ENCODE results near the gene HMGB1.
"Not testable (repeated sequence)": the region's sequence is repeated elsewhere in the genome, so short reads cannot be mapped to it uniquely, and the experiment has no call there.

Gene HMGB1

DNA sequence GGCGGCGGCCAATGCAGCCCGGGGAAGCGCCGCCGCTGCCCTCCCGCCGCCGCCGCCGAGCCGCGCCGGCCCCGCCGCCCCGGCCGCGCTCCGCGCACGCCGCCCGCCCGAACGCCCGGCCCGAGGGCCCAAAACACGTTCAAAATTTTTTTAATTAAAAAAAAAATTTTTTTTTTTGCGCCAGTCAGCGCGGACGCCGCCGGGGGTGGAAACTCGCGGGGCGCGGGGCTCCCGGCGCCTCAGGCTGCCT is 468 bp downstream of the HMGB1 start:
- no peak for DNase-seq

DNA sequence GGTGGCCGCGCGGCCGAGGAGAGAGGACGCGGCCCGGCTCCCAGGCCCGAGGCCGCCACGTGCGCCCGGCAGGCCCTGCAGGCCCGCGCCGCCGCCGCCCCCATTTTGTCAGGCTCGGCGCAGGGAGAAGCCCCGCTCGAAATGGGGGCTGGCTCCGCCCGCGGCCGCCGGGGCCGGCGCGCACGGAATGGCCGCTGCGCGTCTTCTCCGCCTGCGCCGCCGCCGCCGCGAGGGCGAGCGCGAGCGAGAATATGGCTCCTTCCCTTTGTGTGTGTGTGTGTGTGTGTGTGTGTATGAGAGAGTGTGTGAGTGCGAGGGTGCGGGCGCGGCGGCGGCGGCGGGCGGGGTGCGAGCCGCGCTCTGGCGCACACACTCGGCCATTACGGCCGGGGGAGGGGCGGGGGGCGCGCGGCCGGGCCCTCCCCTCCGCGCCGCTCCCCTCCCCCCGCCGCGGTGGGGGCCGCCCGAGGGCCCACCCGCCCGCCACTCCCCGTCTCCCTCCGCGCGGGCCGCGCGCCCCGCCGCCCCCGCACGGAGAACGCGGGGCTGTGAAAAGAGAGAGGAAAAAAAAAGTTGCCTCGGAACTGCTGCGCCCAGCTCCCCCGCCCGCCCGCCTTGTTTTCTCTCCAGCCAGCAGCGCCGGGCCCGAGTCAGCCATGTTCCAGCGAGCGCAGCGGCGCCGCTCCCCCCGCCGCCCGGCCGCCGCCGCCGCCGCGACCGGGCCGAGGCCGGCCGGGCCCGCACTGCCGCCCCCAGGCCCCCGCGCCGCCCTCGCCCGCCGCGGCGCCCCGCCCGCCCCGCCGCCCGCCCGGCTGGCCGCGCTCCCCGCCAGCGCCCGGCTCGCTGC is 1.0 kb downstream of the HMGB1 start:
- peak; percentile 66 to 82 for DNase-seq

DNA sequence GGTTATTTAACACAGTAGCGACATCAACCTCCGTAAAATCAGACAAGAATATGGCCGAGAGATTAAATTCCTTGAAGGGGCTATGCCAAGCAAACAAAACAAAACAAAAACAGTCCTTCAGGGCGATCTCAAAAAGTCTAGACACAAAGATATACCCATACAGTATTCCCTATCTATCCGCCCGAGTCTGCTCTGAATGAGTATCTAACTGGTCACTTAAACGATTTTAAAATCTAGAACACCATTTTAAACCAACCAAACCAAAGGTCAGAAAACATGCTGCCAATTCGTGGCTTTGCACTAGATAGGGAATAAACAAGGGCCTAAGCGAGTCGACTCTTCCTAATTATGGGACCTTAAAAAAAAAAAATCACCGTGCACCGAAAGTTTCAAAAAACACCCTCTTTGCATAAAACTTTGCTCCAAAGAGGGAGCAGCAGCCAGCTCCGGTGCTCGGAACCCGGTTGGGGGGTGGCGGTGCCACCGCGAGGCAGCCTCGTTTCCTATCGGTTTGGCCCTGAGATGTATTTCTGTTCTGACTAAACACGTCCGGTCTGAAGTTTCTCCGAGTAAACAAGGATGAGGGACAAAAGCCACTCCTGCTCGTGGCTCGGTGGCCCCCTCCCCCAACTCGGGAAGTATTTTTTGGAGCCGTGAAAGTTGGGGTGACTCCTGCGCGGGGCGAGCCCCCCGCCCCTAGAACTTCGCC is 1.8 kb downstream of the HMGB1 start:
- DNase-seq, result peak; percentile 25 to 47

DNA sequence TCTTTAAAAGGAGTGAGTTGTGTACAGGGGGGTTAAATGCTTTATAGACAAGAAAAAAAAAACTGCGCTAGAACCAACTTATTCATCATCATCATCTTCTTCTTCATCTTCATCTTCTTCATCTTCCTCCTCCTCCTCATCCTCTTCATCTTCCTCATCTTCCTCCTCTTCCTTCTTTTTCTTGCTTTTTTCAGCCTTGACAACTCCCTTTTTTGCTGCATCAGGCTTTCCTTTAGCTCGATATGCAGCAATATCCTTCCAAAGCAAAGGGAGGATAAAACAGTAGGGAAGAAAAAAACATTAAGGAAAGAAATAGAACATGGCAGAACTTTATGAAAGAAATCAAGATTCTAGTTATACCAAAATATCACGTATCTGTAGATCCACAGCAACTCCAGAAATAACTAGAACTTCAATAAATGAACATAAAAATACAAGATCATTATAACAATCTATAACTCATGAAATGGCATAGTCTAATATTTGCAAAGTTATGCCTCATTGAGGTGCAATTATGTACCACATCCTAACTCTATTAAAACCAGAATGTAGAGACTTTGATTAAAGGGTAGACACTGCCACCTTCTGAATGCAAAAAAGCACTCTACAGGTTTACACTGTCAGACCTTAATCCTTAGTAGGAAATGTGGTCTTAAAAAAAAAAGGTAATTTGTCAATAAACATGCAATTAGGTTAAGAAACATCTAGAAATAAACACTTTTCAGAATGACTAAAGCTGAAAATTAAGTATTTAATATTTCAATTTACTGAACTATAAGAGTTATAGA is 4.3 kb downstream of the HMGB1 start:
- peak; percentile 13 to 29 for DNase-seq

GRCh38 chr13:30457306-30457891 is 8.3 kb downstream of the HMGB1 start:
- DNase-seq, result no peak

GRCh38 chr13:30456290-30456689 is 9.4 kb downstream of the HMGB1 start:
- no peak for DNase-seq

DNA sequence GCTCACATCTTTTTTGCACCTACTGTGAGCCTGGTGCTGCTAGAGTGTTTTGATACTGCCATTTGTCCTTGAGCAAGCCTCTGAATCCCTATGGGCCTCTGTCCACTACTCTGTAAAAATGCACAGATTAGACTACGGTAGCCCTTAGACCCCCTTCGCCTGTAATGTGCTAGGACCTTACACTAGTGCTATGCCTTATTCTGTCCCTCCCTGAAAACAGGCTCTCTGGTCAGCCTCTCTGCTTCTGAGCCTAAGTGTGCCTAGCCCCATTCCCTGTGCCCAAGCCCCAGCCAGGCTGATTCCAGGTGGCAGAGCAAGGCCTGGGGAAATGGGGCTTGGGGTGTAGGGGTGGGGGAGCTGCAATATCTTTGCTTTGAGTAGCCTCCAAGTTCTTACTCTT is 10.7 kb downstream of the HMGB1 start:
- DNase-seq, result no peak

DNA sequence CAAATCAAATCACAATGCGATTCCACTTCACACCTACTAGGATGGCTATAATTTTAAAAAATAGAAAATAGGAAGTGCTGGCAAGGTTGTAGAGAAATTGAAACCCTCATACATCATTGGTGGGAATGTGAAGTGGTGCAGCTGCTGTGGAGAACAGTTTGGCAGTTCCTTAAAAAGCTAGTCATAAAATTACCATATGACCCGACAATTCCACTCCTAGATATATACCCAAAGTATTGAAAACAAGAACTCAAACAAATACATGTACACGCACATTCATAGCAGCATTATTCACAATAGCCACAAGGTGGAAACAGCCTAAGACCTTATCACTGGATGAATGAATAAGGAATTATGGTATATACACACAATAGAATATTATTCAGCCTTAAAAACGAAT is 12.0 kb downstream of the HMGB1 start:
- DNase-seq, result peak; percentile 22 to 41

DNA sequence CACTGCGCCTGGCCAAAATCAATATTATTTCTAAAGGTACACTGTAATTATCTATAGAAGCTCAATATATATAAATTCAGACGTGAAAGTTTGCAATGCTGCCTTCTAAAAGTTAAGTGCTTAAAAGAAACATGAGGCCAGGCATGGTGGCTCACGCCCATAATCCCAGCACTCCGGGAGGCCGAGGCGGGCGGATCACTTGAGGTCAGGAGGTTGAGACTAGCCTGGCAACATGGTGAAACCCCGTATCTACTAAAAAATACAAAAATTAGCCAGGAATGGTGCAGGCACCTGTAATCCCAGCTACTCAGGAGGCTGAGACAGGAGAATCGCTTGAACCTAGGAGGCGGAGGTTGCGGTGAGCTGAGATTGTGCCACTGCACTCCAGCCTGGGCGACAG is 14.3 kb downstream of the HMGB1 start:
- DNase-seq, result not testable (repeated sequence)

GRCh38 chr13:30450066-30450465 is 15.7 kb downstream of the HMGB1 start:
- DNase-seq, result no peak

DNA sequence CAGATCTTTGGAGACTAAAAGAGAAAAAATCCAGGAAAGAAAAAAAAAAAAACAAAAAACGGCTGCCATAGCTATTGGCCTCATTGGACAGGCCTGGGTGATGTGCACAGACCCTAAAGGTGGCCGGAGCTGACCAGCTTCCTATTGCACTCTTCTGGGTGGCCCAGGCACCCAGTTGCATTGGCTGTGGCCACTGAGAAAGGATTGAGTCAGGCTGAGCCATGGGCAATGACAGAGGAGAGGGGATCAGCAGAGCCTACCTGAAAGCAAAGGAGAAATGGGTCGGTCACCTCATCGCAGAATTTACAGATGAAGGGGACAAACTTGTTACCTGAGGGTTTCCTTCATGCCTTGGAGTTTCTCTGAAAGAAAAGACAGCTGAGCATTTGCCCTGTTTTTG is 17.3 kb downstream of the HMGB1 start:
- DNase-seq, result no peak

DNA sequence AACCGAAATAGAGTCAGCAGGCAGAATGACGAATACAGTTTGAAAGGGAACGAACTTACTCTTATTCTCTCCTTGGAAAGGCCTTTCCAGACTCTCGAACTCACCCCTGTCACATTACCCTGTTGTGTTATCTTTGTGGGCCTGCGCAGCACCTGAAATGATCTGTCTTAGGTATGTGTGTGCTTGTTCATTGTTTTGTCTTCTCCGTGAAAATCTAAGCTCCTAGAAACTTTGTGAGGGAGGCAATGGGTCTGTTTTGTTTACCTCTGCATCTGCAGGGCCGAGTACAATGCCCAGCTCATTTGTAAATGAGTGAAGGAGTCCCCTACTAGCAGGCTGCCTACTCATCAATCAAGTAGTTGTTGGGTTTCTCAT is 19.6 kb downstream of the HMGB1 start:
- no peak for DNase-seq

DNA sequence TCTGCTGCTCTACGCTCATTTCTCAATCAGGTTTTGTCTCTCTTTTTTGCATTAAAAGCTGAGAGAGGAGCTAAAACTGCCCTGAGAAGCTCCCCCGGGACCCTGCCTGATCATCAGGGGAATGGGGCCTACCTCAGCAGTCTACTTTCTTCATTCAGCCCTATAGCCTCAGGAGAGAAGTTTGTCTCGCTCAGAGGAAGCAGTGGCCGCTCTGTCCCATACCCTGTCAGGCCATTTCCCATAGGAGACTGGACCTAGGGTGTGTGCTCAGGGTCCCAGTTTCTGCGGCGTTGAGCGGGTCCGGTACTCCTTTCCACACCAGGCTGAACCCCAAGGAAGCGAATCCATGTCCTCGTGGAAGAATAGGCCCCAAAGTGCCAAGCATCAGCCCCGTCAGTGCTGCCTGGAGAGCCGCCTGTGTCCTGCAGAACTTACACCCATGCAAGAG is 21.8 kb downstream of the HMGB1 start:
- DNase-seq, result no peak

DNA sequence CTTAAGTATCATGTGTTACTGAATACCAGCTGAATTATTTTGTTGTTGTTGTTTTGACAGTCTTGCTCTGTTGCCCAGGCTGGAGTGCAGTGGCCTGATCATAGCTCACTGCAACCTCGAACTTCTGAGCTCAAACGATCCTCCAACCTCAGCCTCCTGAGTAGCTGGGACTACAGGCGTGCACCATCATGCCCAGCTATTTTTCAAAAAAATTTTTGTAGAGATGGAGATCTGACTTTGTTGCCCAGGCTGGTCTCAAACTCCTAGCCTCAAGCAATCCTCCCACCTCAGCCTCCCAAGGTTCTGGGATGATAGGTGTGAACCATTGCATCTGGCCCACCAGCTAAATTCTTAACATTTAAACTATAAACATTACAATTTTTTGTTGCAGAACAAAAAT is 22.2 kb downstream of the HMGB1 start:
- not testable (repeated sequence) for DNase-seq

GRCh38 chr13:30442926-30443325 is 22.8 kb downstream of the HMGB1 start:
- no peak for DNase-seq

DNA sequence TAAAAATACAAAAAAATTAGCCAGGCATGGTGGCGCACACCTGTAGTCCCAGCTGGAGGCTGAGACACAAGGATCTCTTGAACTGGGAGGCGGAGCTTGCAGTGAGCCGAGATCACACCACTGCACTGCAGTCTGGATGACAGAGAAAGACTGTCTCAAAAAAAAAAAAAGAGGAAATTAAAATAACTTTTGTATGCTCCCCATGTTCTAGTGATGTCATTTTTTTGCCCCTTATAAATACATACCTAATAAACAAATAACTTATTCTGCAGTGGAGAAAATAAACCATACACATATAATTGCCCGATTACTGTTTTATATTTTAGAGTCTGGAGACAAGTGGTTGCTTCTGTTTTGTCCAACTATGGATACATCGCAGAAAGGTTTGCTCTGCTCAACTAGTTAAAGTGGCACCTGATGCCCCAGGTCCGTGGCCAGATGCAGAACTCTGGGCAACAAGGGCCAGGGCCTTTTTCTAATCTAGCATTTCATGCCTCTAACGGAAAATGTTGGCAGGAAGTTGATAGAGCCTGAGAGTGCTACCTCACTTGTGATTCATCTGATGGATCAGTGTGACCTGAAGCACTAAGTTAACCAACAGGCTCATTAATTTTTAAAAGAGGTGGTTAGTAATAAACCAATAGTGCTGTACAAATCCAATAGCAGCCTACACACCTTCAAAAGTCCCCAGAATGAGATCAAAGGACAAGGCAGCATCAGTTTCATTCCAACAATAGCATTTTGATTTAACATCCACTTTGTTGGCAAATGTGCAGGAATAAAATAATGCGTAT is 24.6 kb downstream of the HMGB1 start:
- no peak for DNase-seq

DNA sequence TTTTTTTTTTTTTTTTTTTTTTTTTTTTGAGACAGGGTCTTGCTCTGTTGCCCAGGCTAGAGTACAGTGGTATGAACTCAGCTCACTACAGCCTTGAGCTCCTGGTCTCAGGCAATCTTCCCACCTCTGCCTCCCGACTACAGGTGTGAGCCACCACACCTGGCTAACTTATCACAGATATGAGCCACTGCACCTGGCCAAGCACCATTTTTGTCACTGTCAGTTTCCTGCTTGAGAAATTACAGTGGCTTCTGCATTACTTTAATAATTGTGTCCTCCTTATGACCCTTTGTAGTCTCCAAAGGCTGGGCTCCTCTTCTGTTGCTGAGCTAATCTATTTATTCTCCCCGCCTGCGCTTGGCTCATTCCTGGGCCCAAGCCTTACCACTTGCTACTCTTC is 27.4 kb downstream of the HMGB1 start:
- no peak for DNase-seq

- no peak for DNase-seq
These were observed 28.6 kb downstream of the HMGB1 start for GRCh38 chr13:30437177-30437576.

DNA sequence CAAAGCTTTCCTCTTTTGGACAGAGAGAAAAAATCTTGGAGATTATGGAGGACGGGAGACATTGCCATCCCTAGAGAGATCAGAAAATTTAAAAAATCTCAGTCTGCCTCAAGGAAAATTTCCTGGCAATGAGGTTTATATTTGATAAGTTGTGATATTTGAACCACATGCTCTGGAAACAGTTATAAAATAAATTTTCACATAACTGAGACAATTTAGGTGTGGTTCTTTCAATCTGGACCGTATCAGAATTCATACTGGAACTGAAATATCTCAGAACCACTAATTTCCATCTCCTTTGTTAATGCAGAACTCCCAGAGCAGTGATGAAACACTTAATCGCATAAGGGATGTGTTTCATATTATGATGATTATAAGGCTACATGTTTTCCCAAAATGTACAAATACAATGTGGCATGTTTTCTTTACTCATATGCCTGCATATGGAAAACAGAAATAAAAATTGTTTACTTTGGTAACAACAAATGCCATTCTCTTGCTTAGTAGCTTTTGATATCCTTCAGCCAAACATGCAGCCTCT is 29.8 kb downstream of the HMGB1 start:
- no peak for DNase-seq

GRCh38 chr13:30431269-30431940 is 34.3 kb downstream of the HMGB1 start:
- DNase-seq, result no peak
